ENCODE measurements around the gene ERBB4. TPM values are rescaled to one million over a fixed set of nuclear protein-coding genes. Genes with fewer than 3 reads are reported as not detected.

Gene ERBB4
- total and polyA plus RNA-seq, 10 of the 15 experiments (the other 5 are each of a cell fraction or from before 2014, with no cell fraction given): under 0.01 to 0.23 (median 0.01) TPM; not detected in 4

DNA sequence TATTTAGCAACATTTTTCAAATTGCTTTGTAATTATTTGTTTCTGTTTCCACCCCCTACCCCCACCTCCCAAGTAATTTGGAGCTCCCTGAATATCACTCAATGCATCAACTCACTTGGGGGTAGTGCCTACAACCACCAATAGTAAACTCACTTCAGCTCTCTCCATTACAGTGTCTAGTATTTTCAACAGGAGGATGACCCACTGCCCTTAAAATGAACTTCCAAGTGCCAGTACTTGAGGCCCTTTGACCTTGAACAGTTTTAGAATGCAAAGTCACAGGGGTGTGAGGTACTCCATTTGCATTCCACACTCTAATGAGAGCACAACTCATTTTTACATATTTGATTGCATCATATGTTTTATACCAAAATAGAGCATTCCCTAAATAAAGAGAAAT lies 523.0 kb downstream of the ERBB4 start:
- BruUV-seq (replicated peaks): no TSS peak
- DNase-seq (ENCODE audit: low read depth, low spot score): no peak
- intact Hi-C loops (cut with micrococcal nuclease; ENCODE audit: unreplicated experiment) (no loop called here), in situ Hi-C loops (cut with MboI) (no loop called here)
- RAD21 ChIA-PET (ENCODE audit: unreplicated experiment): interaction anchor here (0.9 to 1.2 kb wide), 3 partner anchors 12 to 70 kb away, joined by 3 to 4 read pairs (median 3); no protein-coding TSS in a partner anchor
- Histone ChIP-seq H3K4me2 (ENCODE audit: control insufficient read depth, insufficient read depth) (no peak overlapping the region), H3K27me3 (replicated peaks in 1 of 2; ENCODE audit: control insufficient read depth in 2 of 2, insufficient read depth in 2 of 2, low read length in 1 of 2) (no peaks in the 10 kb centered on the region), H3K9me3 (replicated peaks; ENCODE audit: control insufficient read depth, insufficient read depth, low read length) (no peaks in the 10 kb centered on the region), H3K27ac (ENCODE audit: control insufficient read depth, insufficient read depth) (no peak overlapping the region), H3K79me2 (ENCODE audit: control insufficient read depth, insufficient read depth, low read length) (no peaks in the 10 kb centered on the region), H4K20me1 (ENCODE audit: control insufficient read depth, insufficient read depth) (no peaks in the 10 kb centered on the region), H3K36me3 (ENCODE audit: control insufficient read depth in 2 of 2, insufficient read depth in 2 of 2, low read length in 1 of 2) (no peaks in the 10 kb centered on the region), H3K4me3 (no peak overlapping the region), H3K9ac (ENCODE audit: control insufficient read depth, insufficient read depth, low read length) (no peak overlapping the region), H3K4me1 (ENCODE audit: control insufficient read depth, insufficient read depth, low read length) (no peaks in the 10 kb centered on the region), H2AFZ (ENCODE audit: control insufficient read depth, low read depth, low read length) (no peak overlapping the region)
- CTCF ChIA-PET: interaction anchor here (1.8 kb wide), 1 partner anchor 10 kb away, joined by 8 read pairs; no protein-coding TSS in a partner anchor
- TF ChIP-seq MYB (IDR thresholded peaks at IDR 0.05; ENCODE audit: borderline replicate concordance, low read depth, low read length): no peak
- TF ChIP-seq GABPA (IDR thresholded peaks at IDR 0.05; ENCODE audit: low read depth): no peak
- POLR2A ChIA-PET: no interaction called here
- no peak for ATAC-seq
- SMC1A ChIA-PET (ENCODE audit: uncharacterized antibody, unreplicated experiment): interaction anchor here (0.8 to 1.7 kb wide), 3 partner anchors 11 to 76 kb away, joined by 4 to 6 read pairs (median 4); no protein-coding TSS in a partner anchor
- FAIRE-seq: no peak

DNA sequence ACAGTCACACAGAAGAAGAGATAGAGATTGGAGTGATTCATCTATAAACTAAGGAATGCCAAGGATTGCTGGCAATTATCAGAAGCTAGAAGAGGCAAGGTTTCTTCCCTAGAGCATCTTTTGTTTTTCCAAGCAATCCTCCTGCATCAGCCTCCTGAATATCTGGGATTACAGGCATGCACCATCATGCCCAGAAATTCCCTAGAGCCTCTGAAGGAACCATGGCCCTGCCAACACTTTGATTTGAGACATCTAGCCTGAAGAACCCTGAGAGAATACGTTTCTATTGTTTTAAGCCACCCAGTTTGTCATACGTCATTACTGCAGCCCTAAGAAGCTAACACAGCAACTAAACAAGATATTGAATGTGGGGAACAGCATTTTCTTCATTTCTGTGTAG lies 525.0 kb downstream of the ERBB4 start:
- ChIA-PET CTCF (interaction anchor here (0.8 to 1.5 kb wide), 3 partner anchors 9 to 15 kb away, joined by 4 to 6 read pairs (median 5); no protein-coding TSS in a partner anchor), POLR2A (no interaction called here), RAD21 (ENCODE audit: unreplicated experiment) (no interaction called here), SMC1A (ENCODE audit: uncharacterized antibody, unreplicated experiment) (interaction anchor here (0.8 to 1.7 kb wide), 3 partner anchors 16 to 168 kb away, joined by 3 to 5 read pairs (median 4); no protein-coding TSS in a partner anchor)
- FAIRE-seq: no peak
- H3K4me3 ChIP-seq: no peak overlapping the region
- DNase-seq (ENCODE audit: low read depth, low spot score): no peak
- no peak overlapping the region for H3K9ac ChIP-seq (ENCODE audit: control insufficient read depth, insufficient read depth, low read length)
- intact Hi-C loops (cut with micrococcal nuclease; ENCODE audit: unreplicated experiment) (no loop called here), in situ Hi-C loops (cut with MboI) (no loop called here)
- WGBS (ENCODE audit: insufficient coverage, insufficient replicate concordance, low lambda C conversion rate, missing lambda C conversion rate): 7% methylated on average over 2 of the region's 2 CpGs
- no TSS peak for BruUV-seq (replicated peaks)
- H4K20me1 ChIP-seq (ENCODE audit: control insufficient read depth, insufficient read depth): no peaks in the 10 kb centered on the region
- no peaks in the 10 kb centered on the region for H3K36me3 ChIP-seq (ENCODE audit: control insufficient read depth in 2 of 2, insufficient read depth in 2 of 2, low read length in 1 of 2)
- ATAC-seq: no peak
- no peaks in the 10 kb centered on the region for H3K9me3 ChIP-seq (replicated peaks; ENCODE audit: control insufficient read depth, insufficient read depth, low read length)
- no peak overlapping the region for H3K4me2 ChIP-seq (ENCODE audit: control insufficient read depth, insufficient read depth)
- H2AFZ ChIP-seq (ENCODE audit: control insufficient read depth, low read depth, low read length): no peak overlapping the region
- no peak overlapping the region for H3K27ac ChIP-seq (ENCODE audit: control insufficient read depth, insufficient read depth)
- no peaks in the 10 kb centered on the region for H3K27me3 ChIP-seq (replicated peaks in 1 of 2; ENCODE audit: control insufficient read depth in 2 of 2, insufficient read depth in 2 of 2, low read length in 1 of 2)
- H3K4me1 ChIP-seq (ENCODE audit: control insufficient read depth, insufficient read depth, low read length): no peaks in the 10 kb centered on the region
- no peaks in the 10 kb centered on the region for H3K79me2 ChIP-seq (ENCODE audit: control insufficient read depth, insufficient read depth, low read length)
- TF ChIP-seq RBBP5 (conservative IDR thresholded peaks at IDR 0.05) (no peak), JUND (IDR thresholded peaks at IDR 0.05; ENCODE audit: low read depth, low read length) (no peak), NR2F1 (conservative IDR thresholded peaks at IDR 0.05) (no peak), POLR2AphosphoS2 (IDR thresholded peaks at IDR 0.05; ENCODE audit: low read depth, low read length) (no peak), BRCA1 (IDR thresholded peaks at IDR 0.05; ENCODE audit: low read depth, low read length) (no peak), HDGF (IDR thresholded peaks at IDR 0.05) (no peak), MYB (IDR thresholded peaks at IDR 0.05; ENCODE audit: borderline replicate concordance, low read depth, low read length) (no peak), ZNF274 (IDR thresholded peaks at IDR 0.05; ENCODE audit: insufficient read depth, insufficient read length) (no peak)
- TF ChIP-seq, protein P1, sequence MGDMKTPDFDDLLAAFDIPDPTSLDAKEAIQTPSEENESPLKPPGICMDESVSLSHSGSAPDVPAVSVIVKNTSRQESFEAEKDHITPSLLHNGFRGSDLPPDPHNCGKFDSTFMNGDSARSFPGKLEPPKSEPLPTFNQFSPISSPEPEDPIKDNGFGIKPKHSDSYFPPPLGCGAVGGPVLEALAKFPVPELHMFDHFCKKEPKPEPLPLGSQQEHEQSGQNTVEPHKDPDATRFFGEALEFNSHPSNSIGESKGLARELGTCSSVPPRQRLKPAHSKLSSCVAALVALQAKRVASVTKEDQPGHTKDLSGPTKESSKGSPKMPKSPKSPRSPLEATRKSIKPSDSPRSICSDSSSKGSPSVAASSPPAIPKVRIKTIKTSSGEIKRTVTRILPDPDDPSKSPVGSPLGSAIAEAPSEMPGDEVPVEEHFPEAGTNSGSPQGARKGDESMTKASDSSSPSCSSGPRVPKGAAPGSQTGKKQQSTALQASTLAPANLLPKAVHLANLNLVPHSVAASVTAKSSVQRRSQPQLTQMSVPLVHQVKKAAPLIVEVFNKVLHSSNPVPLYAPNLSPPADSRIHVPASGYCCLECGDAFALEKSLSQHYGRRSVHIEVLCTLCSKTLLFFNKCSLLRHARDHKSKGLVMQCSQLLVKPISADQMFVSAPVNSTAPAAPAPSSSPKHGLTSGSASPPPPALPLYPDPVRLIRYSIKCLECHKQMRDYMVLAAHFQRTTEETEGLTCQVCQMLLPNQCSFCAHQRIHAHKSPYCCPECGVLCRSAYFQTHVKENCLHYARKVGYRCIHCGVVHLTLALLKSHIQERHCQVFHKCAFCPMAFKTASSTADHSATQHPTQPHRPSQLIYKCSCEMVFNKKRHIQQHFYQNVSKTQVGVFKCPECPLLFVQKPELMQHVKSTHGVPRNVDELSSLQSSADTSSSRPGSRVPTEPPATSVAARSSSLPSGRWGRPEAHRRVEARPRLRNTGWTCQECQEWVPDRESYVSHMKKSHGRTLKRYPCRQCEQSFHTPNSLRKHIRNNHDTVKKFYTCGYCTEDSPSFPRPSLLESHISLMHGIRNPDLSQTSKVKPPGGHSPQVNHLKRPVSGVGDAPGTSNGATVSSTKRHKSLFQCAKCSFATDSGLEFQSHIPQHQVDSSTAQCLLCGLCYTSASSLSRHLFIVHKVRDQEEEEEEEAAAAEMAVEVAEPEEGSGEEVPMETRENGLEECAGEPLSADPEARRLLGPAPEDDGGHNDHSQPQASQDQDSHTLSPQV (IDR thresholded peaks at IDR 0.05): no peak
- TF ChIP-seq, protein P2, sequence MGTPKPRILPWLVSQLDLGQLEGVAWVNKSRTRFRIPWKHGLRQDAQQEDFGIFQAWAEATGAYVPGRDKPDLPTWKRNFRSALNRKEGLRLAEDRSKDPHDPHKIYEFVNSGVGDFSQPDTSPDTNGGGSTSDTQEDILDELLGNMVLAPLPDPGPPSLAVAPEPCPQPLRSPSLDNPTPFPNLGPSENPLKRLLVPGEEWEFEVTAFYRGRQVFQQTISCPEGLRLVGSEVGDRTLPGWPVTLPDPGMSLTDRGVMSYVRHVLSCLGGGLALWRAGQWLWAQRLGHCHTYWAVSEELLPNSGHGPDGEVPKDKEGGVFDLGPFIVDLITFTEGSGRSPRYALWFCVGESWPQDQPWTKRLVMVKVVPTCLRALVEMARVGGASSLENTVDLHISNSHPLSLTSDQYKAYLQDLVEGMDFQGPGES (IDR thresholded peaks at IDR 0.05): no peak
- TF ChIP-seq, protein P3, sequence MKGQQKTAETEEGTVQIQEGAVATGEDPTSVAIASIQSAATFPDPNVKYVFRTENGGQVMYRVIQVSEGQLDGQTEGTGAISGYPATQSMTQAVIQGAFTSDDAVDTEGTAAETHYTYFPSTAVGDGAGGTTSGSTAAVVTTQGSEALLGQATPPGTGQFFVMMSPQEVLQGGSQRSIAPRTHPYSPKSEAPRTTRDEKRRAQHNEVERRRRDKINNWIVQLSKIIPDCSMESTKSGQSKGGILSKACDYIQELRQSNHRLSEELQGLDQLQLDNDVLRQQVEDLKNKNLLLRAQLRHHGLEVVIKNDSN (IDR thresholded peaks at IDR 0.05; ENCODE audit: borderline replicate concordance, extremely low read length, insufficient read depth, low read depth, low read length): no peak
